SU-DHL-6 (cell line): ENCODE data around the gene SC5D.

Experiments
- EZH2phosphoT487 ChIP-seq: fragments of 200-600 bp; sonication (generic), shearing (Covaris generic); conservative IDR thresholded peaks from 2 replicates; pipeline ENCODE4 v1.6.1; 2018; ENCODE audit warnings: mild to moderate bottlenecking, antibody characterized with exemption, low read length, moderate library complexity, mixed read lengths
- TF ChIP-seq, protein P1 (sequence below): fragments of 200-600 bp; sonication (generic); IDR thresholded peaks from one replicate; pipeline ENCODE4 v1.5.1; 2017; ENCODE audit warnings: antibody characterized with exemption, mild to moderate bottlenecking, low read length, moderate library complexity; ENCODE audit not compliant: insufficient read depth, poor library complexity, severe bottlenecking

DNA sequence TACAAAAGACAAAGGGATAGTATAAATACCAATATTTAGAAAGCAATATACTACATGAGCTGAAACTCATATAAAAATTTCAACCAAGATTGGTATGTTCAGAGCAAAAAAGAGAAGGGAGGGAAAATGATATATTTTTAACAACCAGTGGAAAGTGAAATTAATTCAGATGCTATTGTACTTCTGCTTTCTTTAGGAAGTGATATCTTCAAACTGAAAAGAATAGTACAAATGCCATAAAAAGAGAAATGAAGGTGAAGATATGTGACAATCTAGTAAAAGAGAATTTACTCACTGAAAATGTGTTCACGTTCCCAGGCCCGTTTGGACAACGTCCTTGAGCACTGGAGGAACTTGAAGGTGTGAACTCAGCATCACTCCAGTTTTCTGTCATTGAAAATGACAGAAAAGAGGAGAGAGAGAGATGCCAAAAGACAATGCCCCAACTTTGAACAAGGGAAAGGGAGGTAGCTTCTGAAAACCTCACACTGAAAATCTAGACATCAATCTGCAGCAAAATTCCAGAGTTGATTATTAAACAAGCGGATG is 47.5 kb downstream of the SC5D start:
- TF ChIP-seq, protein P1, sequence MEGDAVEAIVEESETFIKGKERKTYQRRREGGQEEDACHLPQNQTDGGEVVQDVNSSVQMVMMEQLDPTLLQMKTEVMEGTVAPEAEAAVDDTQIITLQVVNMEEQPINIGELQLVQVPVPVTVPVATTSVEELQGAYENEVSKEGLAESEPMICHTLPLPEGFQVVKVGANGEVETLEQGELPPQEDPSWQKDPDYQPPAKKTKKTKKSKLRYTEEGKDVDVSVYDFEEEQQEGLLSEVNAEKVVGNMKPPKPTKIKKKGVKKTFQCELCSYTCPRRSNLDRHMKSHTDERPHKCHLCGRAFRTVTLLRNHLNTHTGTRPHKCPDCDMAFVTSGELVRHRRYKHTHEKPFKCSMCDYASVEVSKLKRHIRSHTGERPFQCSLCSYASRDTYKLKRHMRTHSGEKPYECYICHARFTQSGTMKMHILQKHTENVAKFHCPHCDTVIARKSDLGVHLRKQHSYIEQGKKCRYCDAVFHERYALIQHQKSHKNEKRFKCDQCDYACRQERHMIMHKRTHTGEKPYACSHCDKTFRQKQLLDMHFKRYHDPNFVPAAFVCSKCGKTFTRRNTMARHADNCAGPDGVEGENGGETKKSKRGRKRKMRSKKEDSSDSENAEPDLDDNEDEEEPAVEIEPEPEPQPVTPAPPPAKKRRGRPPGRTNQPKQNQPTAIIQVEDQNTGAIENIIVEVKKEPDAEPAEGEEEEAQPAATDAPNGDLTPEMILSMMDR: no peak
- no peak for TF ChIP-seq EZH2phosphoT487
